Measurements from ENCODE around the gene ZNF205. TPM values are rescaled to one million over a fixed set of nuclear protein-coding genes. Genes with fewer than 3 reads are reported as not detected.

Gene ZNF205
- total and polyA plus RNA-seq, 9 of the 15 experiments (the other 6 are each of a cell fraction or from before 2014, with no cell fraction given), result 2.4 to 11.8 (median 5.1) TPM; not detected in 2

- no peak for TF ChIP-seq MBD1 (CRISPR knock-in tag; IDR thresholded peaks at IDR 0.05)
- no peak for TF ChIP-seq ZHX1 (conservative IDR thresholded peaks at IDR 0.05; ENCODE audit: low read length)
- TF ChIP-seq CCAR2 (IDR thresholded peaks at IDR 0.05; ENCODE audit: low read depth, low read length), result no peak
- TF ChIP-seq RBFOX2 (IDR thresholded peaks at IDR 0.05; ENCODE audit: low read depth, low read length), result peak; percentile 92
- TF ChIP-seq ILK (tag; IDR thresholded peaks at IDR 0.05; ENCODE audit: borderline replicate concordance, low read depth), result no peak
- no peak for TF ChIP-seq SFPQ (IDR thresholded peaks at IDR 0.05; ENCODE audit: low read depth, low read length)
- no peak for TF ChIP-seq MED1 (CRISPR knock-in tag; IDR thresholded peaks at IDR 0.05; ENCODE audit: borderline replicate concordance)
- peak; percentile 24; the same call in 1 of the 2 replicates for TF ChIP-seq ZNF239 (CRISPR knock-in tag; IDR thresholded peaks at IDR 0.05)
- TF ChIP-seq ETV6 (IDR thresholded peaks at IDR 0.05; ENCODE audit: borderline replicate concordance in 1 of 2, low read depth in 2 of 2, low read length in 1 of 2), result no peak
- no peak for TF ChIP-seq ETV6 (CRISPR knock-in tag; IDR thresholded peaks at IDR 0.05; ENCODE audit: borderline replicate concordance)
These were observed 6.0 kb upstream of the ZNF205 start (continued) for GRCh38 chr16:3106205-3106928.
